GM12878 (cell line): Measurements from ENCODE around the gene PCDH15. TPM values are rescaled to one million over a fixed set of nuclear protein-coding genes. Genes with fewer than 3 reads are reported as not detected.

Source experiments
- ATAC-seq: fragments of 200-7000 bp; cut with Tn5 transposase; 3 replicates; pipeline ENCODE4 v1.9.1; 2020; ENCODE audit warnings: mild to moderate bottlenecking, moderate library complexity
- BruUV-seq: library from RNA; stranded (reverse); fragments of 400-500 nt; replicated peaks from 2 replicates; lab custom pipeline; 2021; lab: Mats Ljungman, UMichigan
- CTCF ChIA-PET: fragments of 300-600 bp; sonication (Branson Sonifier 250); formaldehyde crosslinking; extraction: SDS; loops from one replicate; lab custom pipeline; 2021; ENCODE audit warnings: inconsistent platforms; lab: Yijun Ruan, JAX
- POLR2A ChIA-PET: fragments of 350-600 bp; formaldehyde crosslinking; extraction: SDS; loops from one replicate; lab custom pipeline; 2021; ENCODE audit warnings: inconsistent platforms; lab: Charles Lee
- RAD21 ChIA-PET: fragments of 300-600 bp; sonication (Branson Sonifier 250); formaldehyde crosslinking; loops from one replicate; lab custom pipeline; 2023; ENCODE audit warnings: antibody characterized with exemption; ENCODE audit not compliant: unreplicated experiment; lab: Charles Lee
- SMC1A ChIA-PET: fragments of 300-600 bp; sonication (Branson Sonifier 250); formaldehyde crosslinking; loops from one replicate; lab custom pipeline; 2023; ENCODE audit not compliant: unreplicated experiment, uncharacterized antibody; lab: Charles Lee
- DNase-seq: peaks from one replicate; pipeline ENCODE4 v3.0.0-alpha.2; 2011; ENCODE audit warnings: low read depth, low spot score
- FAIRE-seq: peaks from 3 replicates; lab custom pipeline; 2011; peaks lifted over from hg19 to GRCh38; lab: Jason Lieb, UNC
- H2AFZ ChIP-seq: 2 replicates; pipeline ENCODE4 v1.6.0; 2011; ENCODE audit warnings: low read depth, low read length, control low read depth; ENCODE audit not compliant: control insufficient read depth
- H3K27ac ChIP-seq: 2 replicates; pipeline ENCODE4 v1.5.1; 2011; ENCODE audit warnings: control low read depth; ENCODE audit not compliant: control insufficient read depth, insufficient read depth
- H3K27me3 ChIP-seq, 2 experiments: replicated peaks in 1 of 2; 2 replicates each; pipeline versions ENCODE4 v1.6.0 to v1.6.1; 2011; ENCODE audit warnings: low read length in 1 of 2; ENCODE audit not compliant: control insufficient read depth in 2 of 2, insufficient read depth in 2 of 2
- H3K36me3 ChIP-seq, 2 experiments: 2 replicates each; pipeline ENCODE4 v1.5.1; 2011; ENCODE audit warnings: low read length in 1 of 2; ENCODE audit not compliant: control insufficient read depth in 2 of 2, insufficient read depth in 2 of 2
- H3K4me1 ChIP-seq: 2 replicates; pipeline ENCODE4 v1.6.1; 2011; ENCODE audit warnings: mild to moderate bottlenecking, low read length, moderate library complexity, mixed read lengths; ENCODE audit not compliant: control insufficient read depth, insufficient read depth
- H3K4me2 ChIP-seq: 2 replicates; pipeline ENCODE4 v1.6.0; 2011; ENCODE audit warnings: control low read depth; ENCODE audit not compliant: control insufficient read depth, insufficient read depth
- H3K4me3 ChIP-seq: fragments of 200-600 bp; sonication (generic); 2 replicates; pipeline ENCODE4 v1.5.1; 2016
- H3K79me2 ChIP-seq: 2 replicates; pipeline ENCODE4 v1.6.0; 2011; ENCODE audit warnings: low read length; ENCODE audit not compliant: control insufficient read depth, insufficient read depth
- H3K9ac ChIP-seq: 2 replicates; pipeline ENCODE4 v1.8.0; 2011; ENCODE audit warnings: low read length, control low read depth, mixed read lengths; ENCODE audit not compliant: control insufficient read depth, insufficient read depth
- H3K9me3 ChIP-seq: replicated peaks from 3 replicates; pipeline ENCODE4 v1.5.1; 2011; ENCODE audit warnings: mild to moderate bottlenecking, low read length; ENCODE audit not compliant: control insufficient read depth, insufficient read depth
- H4K20me1 ChIP-seq: 2 replicates; pipeline ENCODE4 v1.6.0; 2011; ENCODE audit not compliant: control insufficient read depth, insufficient read depth
- ATF7 ChIP-seq: fragments of 450-650 bp; IDR thresholded peaks from 2 replicates; pipeline ENCODE4 v1.6.1; 2016; ENCODE audit warnings: low read depth, mild to moderate bottlenecking
- EGR1 ChIP-seq, 2 experiments: IDR thresholded peaks; 1 replicate in 1 of 2; 2 replicates in 1 of 2; pipeline ENCODE4 v1.6.1; 2011 to 2012; ENCODE audit warnings: low read depth in 2 of 2, low read length in 2 of 2, borderline replicate concordance in 1 of 2, mild to moderate bottlenecking in 1 of 2, moderate library complexity in 1 of 2
- MEF2A ChIP-seq: IDR thresholded peaks from 2 replicates; pipeline ENCODE4 v1.6.1; 2011; ENCODE audit warnings: low read depth, mild to moderate bottlenecking, low read length, moderate library complexity; ENCODE audit not compliant: insufficient read depth
- MTA2 ChIP-seq: fragments of 450-650 bp; IDR thresholded peaks from 2 replicates; pipeline ENCODE4 v1.6.1; 2016; ENCODE audit warnings: low read depth, mild to moderate bottlenecking, moderate library complexity
- MXI1 ChIP-seq: fragments of 150-350 bp; IDR thresholded peaks from 2 replicates; pipeline ENCODE4 v1.6.1; 2011; ENCODE audit warnings: low read depth, mild to moderate bottlenecking, inconsistent platforms, low read length, improper control_type of control experiment
- NFYA ChIP-seq: IDR thresholded peaks from 2 replicates; pipeline ENCODE4 v1.6.1; 2011; ENCODE audit warnings: low read depth, mild to moderate bottlenecking, low read length, improper control_type of control experiment, borderline replicate concordance
- TAF1 ChIP-seq: IDR thresholded peaks from 2 replicates; pipeline ENCODE4 v1.6.1; 2011; ENCODE audit warnings: mild to moderate bottlenecking, low read depth, low read length, borderline replicate concordance
- TCF3 ChIP-seq: IDR thresholded peaks from 2 replicates; pipeline ENCODE4 v1.6.1; 2012; ENCODE audit warnings: low read depth, mild to moderate bottlenecking, low read length, borderline replicate concordance; ENCODE audit not compliant: insufficient read depth
- ZNF207 ChIP-seq: fragments of 450-650 bp; IDR thresholded peaks from 2 replicates; pipeline ENCODE4 v1.6.1; 2014; ENCODE audit warnings: antibody characterized with exemption, mild to moderate bottlenecking, borderline replicate concordance
- ZNF217 ChIP-seq: fragments of 450-650 bp; IDR thresholded peaks from 2 replicates; pipeline ENCODE4 v1.6.1; 2017; ENCODE audit warnings: antibody characterized with exemption, mild to moderate bottlenecking
- WGBS: methylation state at CpG from one replicate; pipeline ENCODE4 v1.1.6; 2016; ENCODE audit warnings: low lambda C conversion rate; ENCODE audit not compliant: insufficient replicate concordance, insufficient coverage; ENCODE audit errors: missing lambda C conversion rate; 5-methylcytosine and 5-hydroxymethylcytosine counted together
- in situ Hi-C: fragments of 300-500 bp; cut with MboI; formaldehyde crosslinking; loops from 9 replicates; pipeline ENCODE4 v1.14.3; 2018; ENCODE audit warnings: mixed read lengths
- intact Hi-C: fragments of 100-400 bp; cut with micrococcal nuclease; formaldehyde crosslinking; loops from one replicate; pipeline ENCODE4 v1.14.2; 2022; ENCODE audit not compliant: unreplicated experiment
- polyA plus RNA-seq, 11 experiments: library from polyadenylated mRNA; depleted of rRNA in 4 of 11; unstranded in 6 of 11; stranded (reverse) in 5 of 11; fragments of >200 nt; fragmentation: Nextera tagmentation in 4 of 11; fragmentation: Illumina TruSeq in 1 of 11; extraction: Ambion mirVana in 4 of 11; extraction: Trizol in 1 of 11; gene quantifications; 1 replicate in 1 of 11; 2 replicates in 10 of 11; pipeline versions ENCODE4 v1.2.1 to v1.2.3, GENCODE V29; 2011 to 2016; ENCODE audit warnings: inconsistent platforms in 2 of 11, missing spikeins in 2 of 11, low read depth in 1 of 11
- total RNA-seq, 4 experiments: library from RNA; depleted of rRNA in 3 of 4; stranded (reverse); fragments of >200 nt in 3 of 4; fragmentation: Illumina TruSeq in 1 of 4; extraction: Trizol in 1 of 4; gene quantifications; 2 replicates each; pipeline versions ENCODE4 v1.2.1 to v1.2.3, GENCODE V29; 2013 to 2021
- TF ChIP-seq, protein P1 (sequence below): fragments of 450-650 bp; IDR thresholded peaks from 2 replicates; pipeline ENCODE4 v1.6.1; 2016; ENCODE audit warnings: mild to moderate bottlenecking, moderate library complexity, borderline replicate concordance
- TF ChIP-seq, protein P2 (sequence below): fragments of 450-650 bp; IDR thresholded peaks from 2 replicates; pipeline ENCODE4 v1.6.1; 2017; ENCODE audit warnings: low read depth, mild to moderate bottlenecking, moderate library complexity

Gene PCDH15
- total and polyA plus RNA-seq, 10 of the 15 experiments (the other 5 are each of a cell fraction or from before 2014, with no cell fraction given) = 0.03 to 0.52 (median 0.07) TPM; not detected in 6

DNA sequence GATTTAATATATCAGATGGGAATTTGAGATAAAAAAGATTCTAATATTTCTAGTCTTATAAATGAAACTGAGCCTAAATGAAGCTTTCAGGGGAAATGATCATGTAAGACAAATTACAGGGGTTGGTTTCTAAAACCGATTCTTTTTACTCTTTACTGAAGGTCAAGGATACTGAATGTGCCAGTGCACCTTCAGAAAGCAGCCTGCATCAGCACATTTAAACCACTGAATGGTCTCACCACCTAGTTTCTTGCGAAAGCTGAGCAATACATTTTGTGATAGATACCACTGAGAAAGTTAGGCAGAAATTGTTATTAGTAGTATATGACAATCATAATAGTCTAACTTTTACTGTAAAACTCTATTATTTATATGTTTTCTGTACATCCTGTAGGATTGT lies 180.7 kb downstream of the PCDH15 start:
- no peaks in the 10 kb centered on the region for H3K36me3 ChIP-seq
- ChIA-PET POLR2A (no interaction called here), CTCF (no interaction called here), SMC1A (no interaction called here), RAD21 (no interaction called here)
- FAIRE-seq (no peak), DNase-seq (no peak), ATAC-seq (no peak)
- no TSS peak for BruUV-seq
- H3K4me2 ChIP-seq = no peak overlapping the region
- no peak overlapping the region for H2AFZ ChIP-seq
- H3K27me3 ChIP-seq = no peaks in the 10 kb centered on the region
- WGBS = 40% methylated on average over 2 of the region's 2 CpGs
- no peaks in the 10 kb centered on the region for H3K4me1 ChIP-seq
- in situ Hi-C loops = no loop called here
- H3K79me2 ChIP-seq = no peaks in the 10 kb centered on the region
- no peak for TF ChIP-seq MTA2
- no peak for TF ChIP-seq TCF3
- TF ChIP-seq ZNF207 = no peak
- no peak for TF ChIP-seq EGR1 (IDR thresholded peaks at IDR 0.05; ENCODE audit: borderline replicate concordance in 1 of 2, low read depth in 2 of 2, low read length in 2 of 2)
- TF ChIP-seq MEF2A = no peak
- no peak for TF ChIP-seq NFYA
- no peak for TF ChIP-seq ZNF217
- no peak for TF ChIP-seq ATF7
- TF ChIP-seq, protein P1, sequence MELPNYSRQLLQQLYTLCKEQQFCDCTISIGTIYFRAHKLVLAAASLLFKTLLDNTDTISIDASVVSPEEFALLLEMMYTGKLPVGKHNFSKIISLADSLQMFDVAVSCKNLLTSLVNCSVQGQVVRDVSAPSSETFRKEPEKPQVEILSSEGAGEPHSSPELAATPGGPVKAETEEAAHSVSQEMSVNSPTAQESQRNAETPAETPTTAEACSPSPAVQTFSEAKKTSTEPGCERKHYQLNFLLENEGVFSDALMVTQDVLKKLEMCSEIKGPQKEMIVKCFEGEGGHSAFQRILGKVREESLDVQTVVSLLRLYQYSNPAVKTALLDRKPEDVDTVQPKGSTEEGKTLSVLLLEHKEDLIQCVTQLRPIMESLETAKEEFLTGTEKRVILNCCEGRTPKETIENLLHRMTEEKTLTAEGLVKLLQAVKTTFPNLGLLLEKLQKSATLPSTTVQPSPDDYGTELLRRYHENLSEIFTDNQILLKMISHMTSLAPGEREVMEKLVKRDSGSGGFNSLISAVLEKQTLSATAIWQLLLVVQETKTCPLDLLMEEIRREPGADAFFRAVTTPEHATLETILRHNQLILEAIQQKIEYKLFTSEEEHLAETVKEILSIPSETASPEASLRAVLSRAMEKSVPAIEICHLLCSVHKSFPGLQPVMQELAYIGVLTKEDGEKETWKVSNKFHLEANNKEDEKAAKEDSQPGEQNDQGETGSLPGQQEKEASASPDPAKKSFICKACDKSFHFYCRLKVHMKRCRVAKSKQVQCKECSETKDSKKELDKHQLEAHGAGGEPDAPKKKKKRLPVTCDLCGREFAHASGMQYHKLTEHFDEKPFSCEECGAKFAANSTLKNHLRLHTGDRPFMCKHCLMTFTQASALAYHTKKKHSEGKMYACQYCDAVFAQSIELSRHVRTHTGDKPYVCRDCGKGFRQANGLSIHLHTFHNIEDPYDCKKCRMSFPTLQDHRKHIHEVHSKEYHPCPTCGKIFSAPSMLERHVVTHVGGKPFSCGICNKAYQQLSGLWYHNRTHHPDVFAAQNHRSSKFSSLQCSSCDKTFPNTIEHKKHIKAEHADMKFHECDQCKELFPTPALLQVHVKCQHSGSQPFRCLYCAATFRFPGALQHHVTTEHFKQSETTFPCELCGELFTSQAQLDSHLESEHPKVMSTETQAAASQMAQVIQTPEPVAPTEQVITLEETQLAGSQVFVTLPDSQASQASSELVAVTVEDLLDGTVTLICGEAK = no peak
- TF ChIP-seq, protein P2, sequence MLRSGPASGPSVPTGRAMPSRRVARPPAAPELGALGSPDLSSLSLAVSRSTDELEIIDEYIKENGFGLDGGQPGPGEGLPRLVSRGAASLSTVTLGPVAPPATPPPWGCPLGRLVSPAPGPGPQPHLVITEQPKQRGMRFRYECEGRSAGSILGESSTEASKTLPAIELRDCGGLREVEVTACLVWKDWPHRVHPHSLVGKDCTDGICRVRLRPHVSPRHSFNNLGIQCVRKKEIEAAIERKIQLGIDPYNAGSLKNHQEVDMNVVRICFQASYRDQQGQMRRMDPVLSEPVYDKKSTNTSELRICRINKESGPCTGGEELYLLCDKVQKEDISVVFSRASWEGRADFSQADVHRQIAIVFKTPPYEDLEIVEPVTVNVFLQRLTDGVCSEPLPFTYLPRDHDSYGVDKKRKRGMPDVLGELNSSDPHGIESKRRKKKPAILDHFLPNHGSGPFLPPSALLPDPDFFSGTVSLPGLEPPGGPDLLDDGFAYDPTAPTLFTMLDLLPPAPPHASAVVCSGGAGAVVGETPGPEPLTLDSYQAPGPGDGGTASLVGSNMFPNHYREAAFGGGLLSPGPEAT = no peak
- TF ChIP-seq MXI1 = no peak
- no peak for TF ChIP-seq TAF1
- H3K4me3 ChIP-seq = no peak overlapping the region
- no peak overlapping the region for H3K9ac ChIP-seq
- no peaks in the 10 kb centered on the region for H4K20me1 ChIP-seq
- intact Hi-C loops = no loop called here
- H3K27ac ChIP-seq = no peak overlapping the region
- no peaks in the 10 kb centered on the region for H3K9me3 ChIP-seq
